A549 (cell line): ENCODE measurements around the gene CTBP2. TPM values are rescaled to one million over a fixed set of nuclear protein-coding genes. Genes with fewer than 3 reads are reported as not detected.

Experiments used
- polyA plus RNA-seq, 4 experiments: library from polyadenylated mRNA; depleted of rRNA in 3 of 4; stranded (reverse); fragments of >200 nt; fragmentation: RNase III in 1 of 4; extraction: RNeasy Plus Mini Kit Qiagen cat#74134 plus additional on column Dnase treatment in 1 of 4; gene quantifications; 2 replicates in 3 of 4; 3 replicates in 1 of 4; pipeline ENCODE4 v1.2.3, GENCODE V29; 2011 to 2017
- small RNA-seq, 6 experiments: library from RNA; depleted of rRNA; stranded (forward); fragments of <200 nt; gene quantifications; one replicate each; pipeline ENCODE3, GENCODE V24; 2012

The CTBP2 gene
- polyA plus RNA-seq, 2 of the 4 experiments (the other 2 are of a cell fraction) = 74.9 to 78.9 TPM

Small RNA genes lying within 50 kb of the gene (small RNA-seq; reads per million reads assigned to genes)
- gene MIR4296 = 0 reads per million in 6 experiments
- gene MRPS21P6 = 0 reads per million in 6 experiments

Other genes starting within 250 kb of the CTBP2 start
- gene ZRANB1, start 218.4 kb downstream of the CTBP2 start, polyA plus RNA-seq (2011; rRNA removed) = 18.4 and 19.5 TPM in 2 replicates
- gene ZRANB1, start 218.4 kb downstream of the CTBP2 start, polyA plus RNA-seq (2017; fragmentation: RNase III; extraction: RNeasy Plus Mini Kit Qiagen cat#74134 plus additional on column Dnase treatment) = 7.2 to 8.0 TPM (median 7.9 TPM) in 3 replicates